ENCODE measurements around the gene TSEN2.
"Not testable (repeated sequence)": the region's sequence is repeated elsewhere in the genome, so short reads cannot be mapped to it uniquely, and the experiment has no call there.

TSEN2 gene

DNA sequence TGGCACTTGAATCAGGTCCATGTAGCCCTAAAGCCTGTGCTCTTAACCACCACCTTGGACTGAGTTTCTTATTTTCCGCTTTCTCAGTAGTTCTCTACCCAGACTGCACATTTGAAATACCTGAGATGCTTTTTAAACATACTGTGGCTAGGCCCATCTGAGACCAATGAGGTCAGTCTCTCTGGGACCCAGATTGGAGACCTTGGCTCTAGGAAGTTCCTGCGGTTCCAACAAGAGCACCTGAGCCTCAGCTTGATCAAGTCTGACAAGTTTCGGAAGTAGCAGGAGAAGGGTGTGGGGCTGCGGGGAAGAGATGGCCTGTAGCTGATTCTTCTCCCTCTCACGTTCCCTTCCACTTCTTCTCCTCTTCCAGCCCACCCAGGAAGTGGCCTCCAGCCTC is 11.5 kb upstream of the TSEN2 start:
- DNase-seq = no peak

DNA sequence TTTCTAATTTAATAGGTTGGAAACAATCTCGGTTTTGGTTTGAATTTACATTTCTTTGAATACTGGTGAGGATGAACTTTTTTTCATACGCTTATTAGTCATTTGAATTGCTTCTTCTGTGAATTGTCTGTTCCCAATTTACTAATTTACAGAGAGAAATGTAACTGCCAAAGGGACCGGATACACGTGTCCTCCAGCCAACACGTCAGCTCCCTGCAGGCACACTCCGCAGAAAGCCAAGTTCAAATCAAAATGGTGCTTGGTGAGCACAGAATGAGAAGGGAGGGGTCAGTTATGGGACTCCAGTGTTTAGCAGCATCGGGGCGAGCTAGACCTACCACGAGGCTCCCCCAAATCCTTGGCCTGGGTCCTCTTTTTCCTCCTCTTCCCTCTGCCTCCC is 10.8 kb upstream of the TSEN2 start:
- DNase-seq = no peak

DNA sequence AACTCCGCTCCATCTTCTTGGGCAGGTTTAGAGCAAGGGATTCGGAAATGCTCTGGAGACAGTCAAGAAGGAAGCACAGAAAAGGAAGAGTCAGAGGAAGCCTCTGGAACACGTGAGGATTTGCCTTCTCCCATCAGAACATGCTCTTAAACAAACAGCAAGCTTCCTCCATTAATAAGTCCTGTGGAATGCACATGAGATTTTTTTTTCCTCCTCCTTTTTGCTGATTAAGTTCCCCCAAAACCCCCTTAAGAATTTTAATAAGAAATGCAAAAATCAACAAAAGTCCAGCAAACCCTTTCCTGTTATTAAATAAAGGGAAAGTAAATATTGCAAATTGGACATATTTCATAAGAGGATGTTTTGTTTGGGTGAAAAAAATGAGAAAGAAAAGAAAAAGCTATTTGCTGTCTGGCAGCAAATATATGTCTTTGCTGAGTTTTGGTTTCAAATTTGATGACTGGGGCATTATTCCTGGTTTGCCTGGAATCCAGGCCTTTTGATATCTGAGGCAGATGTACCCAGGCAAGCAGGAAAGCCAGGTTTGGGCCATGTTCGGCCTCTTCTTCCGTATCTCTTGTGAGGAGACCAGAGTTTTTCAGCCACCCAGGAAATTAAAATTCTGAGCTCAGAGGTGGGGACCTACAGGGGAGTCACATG is 7.9 kb upstream of the TSEN2 start:
- no peak for DNase-seq

DNA sequence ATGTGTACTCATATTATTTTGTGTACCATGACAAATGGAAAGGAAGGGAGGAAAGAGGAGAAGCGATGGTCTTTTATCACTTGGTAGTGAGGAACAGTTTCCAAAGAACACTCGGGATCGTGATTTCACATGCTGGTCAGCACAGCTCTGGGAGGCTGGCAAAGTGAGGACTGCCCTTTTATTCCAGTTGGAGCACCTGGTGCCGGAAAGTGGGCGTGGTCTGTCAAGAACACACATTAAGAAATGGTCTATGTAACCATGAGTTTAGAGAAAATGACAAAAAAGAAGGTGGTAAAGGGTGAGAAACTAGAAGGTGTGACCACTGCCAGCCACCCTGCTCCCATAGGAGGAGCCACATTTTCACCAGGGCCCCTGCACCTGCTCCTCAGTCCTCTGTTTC is 7.0 kb upstream of the TSEN2 start:
- no peak for DNase-seq

DNA sequence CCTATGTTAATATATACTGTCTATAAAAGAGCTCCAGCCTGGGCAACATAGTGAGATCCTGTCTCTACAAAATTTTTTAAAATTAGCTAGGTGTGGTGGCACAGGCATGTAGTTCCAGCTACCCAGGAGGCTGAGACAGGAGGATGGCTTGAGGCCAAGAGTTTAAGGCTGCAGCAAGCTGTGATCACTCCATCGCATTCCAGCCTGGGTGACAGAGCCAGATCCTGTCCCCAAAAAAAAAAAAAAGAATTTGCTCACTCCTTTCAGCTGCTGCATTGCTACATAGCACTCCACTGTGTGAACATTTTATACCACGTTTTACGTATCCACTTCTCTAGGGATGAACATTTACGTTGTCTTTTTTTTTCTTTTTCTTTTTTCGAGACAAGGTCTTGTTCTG is 6.0 kb upstream of the TSEN2 start:
- no peak for DNase-seq

DNA sequence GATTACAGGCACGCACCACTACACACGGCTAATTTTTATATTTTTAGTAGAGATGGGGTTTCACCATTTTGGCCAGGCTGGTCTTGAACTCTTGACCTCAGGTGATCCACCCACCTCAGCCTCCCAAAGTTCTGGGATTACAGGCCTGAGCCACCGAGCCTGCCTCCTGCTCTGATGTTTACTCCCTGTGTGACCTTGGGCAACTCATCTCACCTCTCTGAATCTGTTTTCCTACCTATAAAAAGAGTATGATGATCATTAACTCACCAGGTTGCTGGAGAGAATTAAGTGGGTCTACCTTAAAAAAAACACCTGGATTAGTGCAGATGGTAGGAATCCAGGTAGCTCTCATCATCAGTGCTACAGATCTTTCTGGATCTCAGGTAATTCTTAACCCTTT is 5.1 kb upstream of the TSEN2 start:
- DNase-seq = not testable (repeated sequence)

DNA sequence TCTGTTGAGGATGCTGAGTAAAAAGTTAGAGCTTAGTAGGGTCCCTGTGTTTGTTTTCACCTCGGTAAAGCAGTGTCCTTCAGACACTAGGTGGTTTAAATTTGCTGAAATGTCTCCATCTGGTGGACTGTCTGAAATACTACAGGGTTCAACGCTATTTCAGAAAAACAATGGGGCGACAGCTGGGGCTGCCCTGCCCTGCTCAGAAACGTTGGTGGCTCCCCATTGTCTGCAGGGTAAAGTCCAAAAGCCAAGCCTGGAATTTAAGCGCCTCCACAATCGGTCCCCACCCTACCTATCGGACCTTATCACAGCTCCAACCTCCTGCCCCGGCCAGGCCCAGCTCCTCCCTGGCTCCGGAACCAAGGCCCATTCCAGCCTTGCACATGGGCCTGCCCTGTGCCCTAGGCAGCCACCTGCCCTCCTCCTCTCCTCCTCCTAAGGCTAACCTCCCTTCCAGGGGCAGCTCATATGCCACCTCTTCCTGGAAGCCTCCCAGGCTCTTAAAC is 4.3 kb upstream of the TSEN2 start:
- no peak for DNase-seq

DNA sequence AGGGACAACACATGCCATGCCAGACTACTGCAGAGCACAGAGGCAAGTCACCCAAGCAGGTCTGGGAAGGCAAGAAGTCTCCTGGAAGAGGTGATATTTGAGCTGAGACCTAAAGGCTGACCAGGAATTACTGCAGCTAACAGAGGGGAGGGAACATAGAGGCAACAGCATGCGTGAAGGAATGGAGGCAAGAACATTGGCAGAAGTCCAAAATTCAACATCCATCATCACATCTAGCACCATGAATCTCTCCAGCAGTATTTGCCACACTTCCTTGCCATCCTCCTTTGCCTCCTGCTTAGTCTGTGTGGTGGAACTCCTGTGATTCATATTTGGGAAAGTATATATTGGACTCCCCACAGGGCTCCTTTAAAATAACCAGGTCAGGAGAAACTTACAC is 870 bp upstream of the TSEN2 start:
- DNase-seq = no peak

DNA sequence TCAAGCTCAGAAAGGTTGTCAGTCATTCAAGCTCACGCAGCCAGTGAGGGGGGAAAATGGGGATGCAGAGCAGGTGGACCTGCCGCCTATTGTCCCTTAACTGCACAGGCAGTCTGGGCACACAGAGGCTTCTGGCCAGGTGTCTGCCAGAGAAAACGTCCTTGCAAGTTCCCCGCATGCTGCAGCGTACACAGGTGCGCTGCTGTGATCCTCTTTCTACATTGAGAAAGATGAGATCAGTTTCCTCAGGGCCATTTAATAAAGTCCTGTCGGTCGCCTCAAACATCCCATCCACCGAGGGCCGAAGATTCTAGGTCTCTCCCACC is 445 bp upstream of the TSEN2 start:
- no peak for DNase-seq

DNA sequence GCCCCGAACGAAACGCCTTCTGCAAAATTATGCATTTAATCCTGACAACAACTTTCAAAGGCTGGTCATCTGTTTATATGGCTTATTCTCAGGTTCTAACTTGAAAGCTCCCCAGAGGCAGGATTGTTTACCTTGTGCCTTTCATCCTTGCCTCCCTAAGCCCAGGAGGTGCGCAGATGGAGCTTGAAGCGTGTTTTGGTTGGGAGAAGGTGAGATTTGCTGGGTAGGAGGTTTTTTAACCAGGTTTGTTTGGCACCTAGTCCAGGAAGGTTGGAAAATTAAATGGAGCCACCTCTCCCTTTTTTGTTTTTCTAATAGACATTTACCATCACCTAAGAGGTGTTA is 675 bp downstream of the TSEN2 start:
- DNase-seq = no peak

DNA sequence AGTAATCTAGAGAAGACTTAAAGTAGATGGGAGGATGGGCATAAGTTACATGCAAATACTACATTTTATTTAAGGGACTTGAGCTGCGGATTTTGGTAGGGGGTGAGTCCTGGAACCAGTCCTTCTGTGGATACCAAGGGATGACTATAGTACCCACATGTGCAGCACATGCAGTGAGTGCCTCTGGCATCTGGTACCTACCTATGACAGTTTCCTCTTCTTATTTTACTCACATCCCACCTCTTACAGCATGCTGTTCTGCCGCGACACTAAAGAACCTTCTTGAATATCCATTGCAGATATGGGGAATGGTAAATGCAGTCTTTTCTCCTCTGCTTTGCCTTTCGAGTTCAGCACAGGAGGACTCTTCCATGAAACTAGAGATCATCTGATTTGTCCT is 1.7 kb downstream of the TSEN2 start:
- no peak for DNase-seq

DNA sequence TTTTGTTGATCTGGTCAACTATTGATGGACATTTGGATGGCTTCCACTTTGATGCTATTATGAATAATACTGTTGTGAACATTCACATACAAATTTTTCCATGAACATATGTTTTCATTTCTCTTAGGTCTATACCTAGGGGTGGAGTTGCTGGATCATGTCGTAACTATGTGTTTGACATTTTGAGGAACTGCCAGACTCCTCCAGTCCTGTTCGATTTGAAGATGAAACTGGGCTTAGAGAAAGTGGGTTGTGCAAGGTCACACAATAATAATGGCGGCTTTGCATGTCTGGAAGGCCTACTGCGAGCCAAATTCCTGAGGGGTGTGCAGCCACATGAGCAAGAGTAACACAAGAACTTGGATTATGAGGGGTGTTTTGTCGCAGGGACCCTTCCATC is 2.6 kb downstream of the TSEN2 start:
- no peak for DNase-seq

DNA sequence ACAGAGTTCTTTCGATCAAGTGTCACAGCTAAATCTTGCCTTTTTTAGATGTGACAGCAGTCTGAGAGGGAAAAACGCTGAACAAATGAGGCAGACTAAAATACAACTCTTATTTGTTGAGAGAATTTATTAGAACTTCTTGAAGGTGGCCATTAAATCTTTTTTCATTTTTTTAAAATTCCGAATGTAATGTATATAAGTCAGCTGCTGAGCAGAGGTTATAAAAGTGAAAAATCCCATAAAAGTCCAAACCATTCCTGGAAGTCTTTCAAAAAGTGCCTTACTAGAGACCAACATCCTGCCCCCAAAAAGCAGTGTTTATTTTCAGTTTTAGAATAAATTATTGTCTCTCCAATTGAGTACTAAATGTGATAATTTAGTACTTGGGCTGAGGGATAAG is 3.1 kb downstream of the TSEN2 start:
- DNase-seq = no peak

DNA sequence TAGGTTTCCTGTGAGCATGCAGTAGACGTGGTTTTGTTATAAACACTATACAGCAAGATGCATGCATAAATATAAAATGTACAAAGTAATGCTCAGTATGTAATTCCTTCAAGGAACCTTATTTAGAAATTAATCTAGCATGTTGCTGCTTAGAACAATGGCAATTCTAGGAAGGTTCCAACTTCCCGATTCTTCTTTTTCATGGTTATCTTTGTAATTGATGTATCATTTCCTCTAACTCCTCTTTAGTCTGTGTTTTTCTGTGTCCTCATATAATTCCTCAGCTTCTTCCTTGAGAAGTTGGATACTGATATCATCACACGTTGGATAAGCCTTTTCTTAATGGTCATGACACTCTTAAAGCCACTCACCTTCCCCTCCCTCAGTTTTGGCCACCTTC is 3.5 kb downstream of the TSEN2 start:
- no peak for DNase-seq

DNA sequence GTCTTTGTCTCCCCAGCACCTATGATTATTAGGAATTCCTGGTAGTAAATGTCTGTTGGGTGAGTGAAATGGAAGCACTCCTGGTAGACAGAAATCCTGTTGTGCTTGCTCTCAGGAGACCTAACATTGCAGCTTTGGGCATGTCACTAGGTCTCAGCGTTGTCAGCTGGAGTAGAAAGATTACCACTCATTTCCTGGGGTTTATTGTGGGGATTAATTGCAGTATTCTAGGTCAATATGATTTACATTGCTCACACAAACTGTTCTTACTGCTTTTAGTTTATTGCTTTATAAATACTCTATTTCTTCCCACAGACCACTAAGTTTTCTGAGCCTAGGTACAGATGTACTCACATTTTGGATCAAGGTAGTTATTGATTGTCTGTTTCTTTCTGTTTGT is 5.1 kb downstream of the TSEN2 start:
- no peak for DNase-seq

DNA sequence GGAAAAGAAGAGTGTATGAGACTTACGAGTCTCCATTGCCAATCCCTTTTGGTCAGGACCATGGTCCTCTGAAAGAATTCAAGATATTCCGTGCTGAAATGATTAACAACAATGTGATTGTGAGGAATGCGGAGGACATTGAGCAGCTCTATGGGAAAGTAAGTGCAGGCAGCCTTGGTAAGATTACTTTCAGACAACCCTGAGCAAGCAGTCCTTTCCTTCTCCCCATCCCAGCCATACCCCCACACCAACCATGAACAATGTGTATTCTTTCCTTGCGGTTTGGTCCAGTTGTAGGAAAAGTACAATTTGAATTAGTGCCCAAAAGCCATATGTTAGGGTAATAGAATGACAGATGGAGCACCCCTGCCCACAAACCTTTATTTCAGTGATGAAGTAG is 5.6 kb downstream of the TSEN2 start:
- no peak for DNase-seq

DNA sequence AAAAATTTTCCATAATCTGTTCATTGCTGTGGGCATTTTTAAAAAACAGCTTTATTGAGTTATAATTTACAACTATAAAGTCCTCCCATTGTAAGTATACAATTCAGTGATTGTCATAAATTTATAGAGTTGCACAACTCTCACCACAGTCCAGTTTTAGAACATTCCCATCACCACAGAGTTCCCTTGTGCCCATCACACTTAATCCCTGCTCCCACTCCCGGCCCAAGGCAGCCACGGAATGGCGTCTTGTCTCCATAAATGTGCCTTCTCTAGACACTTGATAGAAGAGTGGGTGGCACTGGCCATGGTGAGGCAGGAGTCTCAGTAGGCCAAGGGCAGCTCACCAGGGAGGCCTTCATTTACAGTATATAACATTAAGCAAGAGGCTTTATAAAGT is 6.3 kb downstream of the TSEN2 start:
- no peak for DNase-seq

DNA sequence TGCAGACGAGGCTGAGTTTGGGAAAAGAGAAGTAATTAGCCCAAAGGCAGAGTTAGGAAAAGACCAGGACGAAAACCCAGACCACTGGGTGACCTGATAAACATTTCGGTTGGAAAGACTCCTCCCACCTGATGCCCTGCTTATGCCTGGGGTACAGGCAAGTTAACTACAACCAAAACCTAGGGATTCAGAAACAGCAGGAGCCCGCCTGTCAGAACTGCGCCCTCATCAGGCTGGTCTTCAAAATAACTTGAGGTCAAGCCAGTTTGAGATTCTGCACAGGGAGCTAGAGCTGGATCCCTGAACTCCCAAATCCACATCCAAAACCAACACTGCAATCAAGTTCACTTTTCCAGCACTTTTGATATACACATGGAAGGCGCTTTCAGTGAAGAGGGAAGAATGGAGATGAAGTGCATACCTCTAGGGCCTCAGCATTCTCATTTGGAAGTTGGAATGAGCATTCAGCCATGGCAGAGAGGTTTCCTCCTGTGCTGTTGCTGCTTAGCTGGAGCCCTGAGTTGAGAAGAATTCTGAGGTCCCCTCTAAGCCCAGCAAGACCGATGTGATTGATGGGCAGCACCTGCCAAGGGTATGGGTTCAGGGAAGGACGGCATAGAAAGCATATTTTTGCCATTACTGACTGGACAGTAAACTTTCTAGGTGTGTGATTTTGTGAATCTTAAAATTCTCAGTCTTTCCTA is 11.6 kb downstream of the TSEN2 start:
- no peak for DNase-seq

DNA sequence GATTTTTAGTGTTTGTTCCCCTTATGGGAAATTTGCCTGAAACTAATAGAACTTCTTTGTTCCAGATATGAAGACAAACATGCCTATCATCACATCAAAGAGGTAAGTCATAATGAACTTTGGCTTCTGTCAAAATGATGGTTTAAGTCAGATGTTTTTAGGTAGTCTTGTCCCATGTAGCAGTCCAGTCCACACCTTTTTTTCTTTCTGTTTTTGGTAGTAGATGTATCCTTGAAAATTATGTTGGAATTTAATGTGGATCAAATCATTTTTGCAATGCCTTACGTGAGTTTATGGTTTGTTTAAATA is 12.1 kb downstream of the TSEN2 start:
- no peak for DNase-seq

DNA sequence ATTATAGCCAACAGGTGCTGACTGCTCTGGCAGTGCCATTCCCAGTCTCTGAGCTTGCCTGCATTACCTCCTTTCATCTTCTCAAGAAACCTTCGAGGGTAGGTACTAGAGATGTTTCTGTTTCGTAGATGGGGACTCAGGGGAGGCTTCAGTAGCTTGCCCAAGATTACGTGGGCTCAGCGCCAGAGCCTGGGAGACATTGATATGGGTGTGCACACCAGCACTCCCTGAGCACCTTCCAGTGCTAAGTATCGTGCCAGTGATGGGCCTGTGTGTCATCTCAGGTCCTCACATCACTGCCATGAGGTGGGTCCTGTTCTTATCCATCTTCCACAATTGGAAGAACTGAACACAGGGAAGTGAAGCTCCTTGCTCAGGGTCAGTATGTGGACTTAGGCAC is 15.2 kb downstream of the TSEN2 start:
- no peak for DNase-seq

DNA sequence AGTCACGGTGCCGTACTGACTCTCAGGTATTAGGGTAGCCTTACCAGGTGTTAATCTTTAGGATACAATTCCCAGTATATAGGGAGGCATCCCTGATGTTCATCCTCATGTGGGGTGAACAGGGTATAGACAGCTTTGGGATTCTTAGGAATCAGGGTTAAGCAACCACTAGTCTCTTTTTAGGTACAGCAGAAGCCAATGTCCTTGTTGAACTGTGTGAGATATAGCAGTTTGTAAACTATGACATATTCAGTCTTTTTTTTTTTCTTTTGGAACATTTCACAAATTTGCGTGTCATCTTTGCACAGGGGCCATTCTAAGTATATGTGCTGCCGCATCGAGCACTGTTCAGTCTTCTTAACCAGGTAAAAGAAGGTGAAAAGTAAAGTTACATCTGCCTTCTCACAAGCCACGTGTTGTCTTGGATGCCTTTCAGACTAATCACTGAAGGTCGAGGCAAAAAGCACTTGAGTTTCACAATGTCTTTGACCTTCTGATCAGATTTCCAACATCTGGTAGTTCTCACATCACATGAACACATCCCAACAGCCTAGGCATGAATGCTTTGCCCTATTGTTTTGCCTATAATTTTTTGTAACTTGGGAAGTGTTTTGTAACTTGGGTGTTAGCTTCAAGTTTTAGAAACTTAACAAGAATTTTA is 17.2 kb downstream of the TSEN2 start:
- DNase-seq = no peak

DNA sequence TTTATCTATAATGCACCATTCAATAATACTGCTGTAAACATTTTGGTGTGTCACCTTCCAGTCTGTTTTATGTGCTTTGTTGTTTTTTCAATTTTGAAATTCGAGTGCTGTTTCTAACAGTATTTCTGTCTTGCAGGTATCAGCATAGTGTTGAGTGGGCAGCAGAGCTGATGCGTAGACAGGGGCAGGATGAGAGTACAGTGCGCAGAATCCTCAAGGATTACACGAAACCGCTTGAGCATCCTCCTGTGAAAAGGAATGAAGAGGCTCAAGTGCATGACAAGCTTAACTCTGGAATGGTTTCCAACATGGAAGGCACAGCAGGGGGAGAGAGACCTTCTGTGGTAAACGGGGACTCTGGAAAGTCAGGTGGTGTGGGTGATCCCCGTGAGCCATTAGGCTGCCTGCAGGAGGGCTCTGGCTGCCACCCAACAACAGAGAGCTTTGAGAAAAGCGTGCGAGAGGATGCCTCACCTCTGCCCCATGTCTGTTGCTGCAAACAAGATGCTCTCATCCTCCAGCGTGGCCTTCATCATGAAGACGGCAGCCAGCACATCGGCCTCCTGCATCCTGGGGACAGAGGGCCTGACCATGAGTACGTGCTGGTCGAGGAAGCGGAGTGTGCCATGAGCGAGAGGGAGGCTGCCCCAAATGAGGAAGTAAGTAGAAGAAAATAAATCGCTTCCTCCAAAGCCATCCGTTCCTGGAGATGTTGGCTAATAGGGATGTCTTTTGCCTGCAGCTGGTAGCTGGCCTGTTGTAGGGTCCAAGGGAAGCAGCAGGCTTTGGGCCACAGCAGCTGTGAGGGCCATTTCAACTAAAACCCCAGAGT is 19.1 kb downstream of the TSEN2 start:
- DNase-seq = no peak

DNA sequence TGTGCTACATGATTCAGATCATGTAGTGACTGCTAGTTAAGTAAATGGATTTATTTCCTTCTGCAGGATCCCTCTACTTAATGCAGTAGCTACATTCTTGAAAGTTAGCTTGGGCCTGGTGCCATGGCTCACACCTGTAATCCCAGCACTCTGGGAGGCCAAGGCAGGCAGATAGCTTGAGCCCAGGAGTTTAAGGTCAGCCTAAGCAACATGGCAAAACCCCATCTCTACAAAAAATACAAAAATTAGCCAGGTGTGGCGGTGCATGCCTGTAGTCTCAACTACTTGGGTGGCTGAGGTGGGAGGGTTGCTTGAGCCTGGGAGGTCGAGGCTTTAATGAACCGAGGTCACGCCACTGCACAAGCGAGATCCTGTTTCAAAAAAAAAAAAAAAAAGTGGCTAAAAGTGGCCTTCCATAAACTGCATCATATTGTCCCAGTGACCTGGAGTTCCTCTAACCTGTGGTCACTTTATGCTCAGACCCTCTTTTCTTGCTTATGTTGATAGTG is 22.0 kb downstream of the TSEN2 start:
- DNase-seq = no peak

Measured in NCI-H1048 (cell line).